ENCODE measurements around the gene SERPIND1.
"Not testable (repeated sequence)": the region's sequence is repeated elsewhere in the genome, so short reads cannot be mapped to it uniquely, and the experiment has no call there.

SERPIND1 gene

GRCh38 chr22:20818471-20818870, 44.6 kb downstream of the SERPIND1 start:
- no peak for ATAC-seq

- ATAC-seq, result no peak
Measured at GRCh38 chr22:20819471-20819870, 45.6 kb downstream of the SERPIND1 start.

- not testable (repeated sequence) for ATAC-seq
Measured at GRCh38 chr22:20821717-20822239, 47.9 kb downstream of the SERPIND1 start.

- ATAC-seq, result no peak
Measured at GRCh38 chr22:20822240-20822639, 48.3 kb downstream of the SERPIND1 start.

GRCh38 chr22:20823264-20823663, 49.4 kb downstream of the SERPIND1 start:
- no peak for ATAC-seq

GRCh38 chr22:20825216-20825615, 51.3 kb downstream of the SERPIND1 start:
- not testable (repeated sequence) for ATAC-seq

GRCh38 chr22:20825624-20826023, 51.7 kb downstream of the SERPIND1 start:
- ATAC-seq, result no peak

- ATAC-seq, result not testable (repeated sequence)
Measured at GRCh38 chr22:20826373-20827152, 52.6 kb downstream of the SERPIND1 start.

- ATAC-seq, result no peak
Measured at GRCh38 chr22:20829491-20830134, 55.7 kb downstream of the SERPIND1 start.

- ATAC-seq, result no peak
Measured at GRCh38 chr22:20833225-20833665, 59.3 kb downstream of the SERPIND1 start.

GRCh38 chr22:20834206-20834605, 60.3 kb downstream of the SERPIND1 start:
- no peak for ATAC-seq

- no peak for ATAC-seq
Measured at GRCh38 chr22:20834725-20835124, 60.8 kb downstream of the SERPIND1 start.

Measured in activated CD4-positive, CD25-positive, alpha-beta regulatory T cell treated with anti-CD3 and anti-CD28 coated beads, Interleukin-2, amount 50 U/mL, for 24 hours (primary cell).